LHCN-M2 (cell line): ENCODE data around the gene PDE3A. TPM values are rescaled to one million over a fixed set of nuclear protein-coding genes. Genes with fewer than 3 reads are reported as not detected.

Experiments used
- DNase-seq: peaks from one replicate; pipeline ENCODE4 v3.0.0-alpha.2; 2012; ENCODE audit warnings: low read depth
- total RNA-seq: library from RNA; depleted of rRNA; stranded (reverse); fragments of >200 nt; gene quantifications from 2 replicates; pipeline ENCODE4 v1.2.3, GENCODE V29; 2014

The PDE3A gene
- total RNA-seq, 1 experiment from 2014 or later = 0.06 TPM

DNA sequence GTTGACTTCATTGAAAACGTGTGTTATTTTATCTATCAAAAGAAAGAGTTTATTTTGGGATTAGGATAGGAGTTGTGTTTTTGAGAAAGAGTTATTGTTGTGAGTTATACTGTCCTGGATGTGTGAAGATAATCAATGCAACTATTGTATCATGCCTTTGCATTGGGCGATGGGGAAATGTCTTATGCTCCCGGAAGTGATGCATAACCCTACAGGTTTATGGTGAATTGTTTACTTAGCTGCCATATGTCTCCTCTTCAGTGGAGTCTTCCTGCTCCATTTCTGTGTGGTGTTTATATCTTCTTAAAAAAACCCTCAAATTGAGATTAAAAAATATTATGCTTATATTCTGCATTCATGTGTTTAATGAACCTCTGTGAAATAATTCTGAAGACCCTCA, 6.5 kb downstream of the PDE3A start:
- no peak for DNase-seq

DNA sequence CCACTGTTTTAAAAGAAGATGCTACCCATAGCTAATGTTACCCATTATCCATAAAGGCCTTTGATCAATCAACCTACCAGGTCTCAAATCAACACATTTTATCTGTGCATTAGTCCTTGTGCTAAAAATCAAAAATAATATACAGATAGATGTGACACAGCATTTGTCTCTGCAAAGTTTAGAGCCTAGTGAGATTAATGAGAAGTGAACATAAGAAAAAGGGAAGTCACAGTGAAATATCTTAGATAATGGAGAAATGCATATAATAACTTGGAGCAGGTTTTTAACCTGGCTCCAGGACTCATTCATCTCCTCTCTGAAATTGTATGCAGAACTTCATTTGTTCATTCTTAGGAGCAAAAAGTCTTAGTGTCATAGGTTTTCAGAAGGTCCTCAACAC, 7.2 kb downstream of the PDE3A start:
- no peak for DNase-seq

DNA sequence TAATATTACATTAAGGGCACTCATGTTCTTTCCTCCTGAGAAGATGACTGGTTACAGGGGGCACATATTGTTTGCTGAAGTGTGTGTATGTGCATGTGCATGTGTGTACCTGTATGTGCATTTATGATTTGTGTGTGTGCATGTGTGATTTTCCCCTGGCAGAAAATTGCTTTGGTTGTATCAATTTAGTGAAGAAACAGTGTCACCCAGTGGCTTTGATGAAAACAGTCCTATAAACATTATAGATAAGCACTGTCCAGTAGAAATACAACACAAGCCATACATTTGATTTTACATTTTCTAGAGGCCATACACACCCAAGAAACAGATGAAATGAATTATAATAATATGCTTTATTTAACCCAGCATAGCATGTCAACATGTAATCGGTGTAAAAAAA, 8.6 kb downstream of the PDE3A start:
- peak; percentile 17 for DNase-seq

- no peak for DNase-seq
These were observed 9.4 kb downstream of the PDE3A start for GRCh38 chr12:20377750-20378149.

- no peak for DNase-seq
These were observed 13.8 kb downstream of the PDE3A start for GRCh38 chr12:20382117-20382516.

- DNase-seq = no peak
These were observed 15.3 kb downstream of the PDE3A start for GRCh38 chr12:20383612-20384011.

- peak; percentile 1 for DNase-seq
These were observed 16.5 kb downstream of the PDE3A start for GRCh38 chr12:20384836-20385235.

DNA sequence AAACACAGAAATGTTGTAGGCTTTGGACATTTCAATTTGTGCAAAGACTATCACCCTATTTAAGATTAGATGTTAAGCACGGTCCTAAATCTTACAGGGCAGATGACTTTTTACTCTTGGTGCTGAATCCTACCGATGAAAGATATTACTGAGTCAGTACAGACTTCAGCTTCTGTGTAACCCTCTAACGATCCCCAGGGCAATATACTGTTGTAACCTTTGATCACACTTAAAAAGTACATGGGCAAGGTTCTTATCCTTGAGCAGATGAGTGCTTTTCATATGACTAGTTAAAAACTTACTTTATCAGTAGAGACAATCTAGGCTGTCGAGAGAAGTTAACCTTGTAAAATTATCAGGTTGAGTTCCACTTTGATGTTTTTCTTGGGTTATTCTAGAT, 22.5 kb downstream of the PDE3A start:
- no peak for DNase-seq

DNA sequence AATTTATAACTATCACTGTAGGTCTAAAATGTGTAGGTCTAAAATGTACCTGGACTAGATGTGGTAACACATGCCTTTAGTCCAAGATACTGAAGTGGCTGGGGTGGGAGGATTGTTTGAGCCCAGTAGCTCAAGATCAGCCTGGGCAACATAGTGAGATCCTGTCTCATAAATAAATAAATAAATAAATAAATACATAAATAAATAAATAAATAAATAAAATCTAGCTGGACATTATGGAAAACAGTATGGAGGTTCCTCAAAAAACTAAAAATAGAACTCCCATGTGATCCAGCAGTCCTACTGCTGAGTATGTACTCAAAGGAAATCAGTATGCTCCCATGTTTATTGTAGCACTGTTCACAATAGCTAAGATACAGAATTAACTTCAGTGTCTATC, 24.0 kb downstream of the PDE3A start:
- no peak for DNase-seq

DNA sequence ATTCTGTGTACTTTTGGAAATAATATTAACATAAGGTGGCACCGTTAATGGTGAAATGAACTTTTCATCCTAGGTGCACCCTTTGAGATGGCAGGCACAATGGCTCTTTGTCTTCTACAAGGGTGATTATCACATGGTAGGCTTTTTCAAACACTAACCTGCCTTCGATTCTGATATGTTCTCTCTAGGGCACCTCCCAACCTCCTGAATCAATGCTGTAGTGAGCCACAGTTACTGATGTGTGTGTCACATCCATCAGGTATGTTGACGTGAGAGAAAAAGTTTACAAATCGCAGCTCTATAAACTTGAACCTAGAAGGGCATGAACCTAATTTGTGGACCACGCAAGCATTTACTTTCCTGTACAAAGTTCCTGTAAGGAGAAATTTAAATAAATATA, 25.4 kb downstream of the PDE3A start:
- no peak for DNase-seq

DNA sequence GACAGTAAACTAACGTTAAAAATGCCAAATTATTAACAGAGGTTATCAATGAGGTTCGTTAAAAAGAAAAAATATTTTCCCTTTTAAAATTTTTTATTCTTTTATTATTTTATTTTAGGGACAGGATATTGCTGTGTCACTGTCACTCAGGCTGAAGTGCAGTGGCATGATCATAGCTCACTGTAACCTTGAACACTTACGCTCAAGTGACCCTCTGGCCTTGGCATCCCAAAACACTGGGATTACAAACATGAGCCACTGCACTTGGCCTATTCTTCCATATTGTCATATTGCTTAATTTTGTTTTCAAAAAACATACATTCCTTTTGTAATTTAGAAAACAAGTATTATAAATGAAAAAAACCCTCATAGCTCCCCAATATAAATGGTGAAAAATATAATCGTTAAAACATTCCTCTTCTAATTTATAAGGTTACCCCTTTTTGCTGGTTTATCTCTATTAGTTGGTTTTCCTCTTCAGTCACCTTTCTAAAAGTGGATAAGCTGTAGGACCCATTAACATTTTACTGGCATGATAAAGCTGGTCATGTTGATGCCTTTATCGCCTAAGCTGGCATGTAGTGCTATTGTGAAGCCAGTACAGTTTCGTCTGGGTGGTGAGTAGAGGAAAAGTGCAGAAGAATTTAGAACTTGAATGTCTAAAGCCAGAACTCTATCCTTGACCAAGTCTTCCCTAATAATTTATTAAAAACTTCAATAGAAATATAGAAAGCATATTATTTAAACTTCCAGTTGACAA, 27.6 kb downstream of the PDE3A start:
- no peak for DNase-seq

DNA sequence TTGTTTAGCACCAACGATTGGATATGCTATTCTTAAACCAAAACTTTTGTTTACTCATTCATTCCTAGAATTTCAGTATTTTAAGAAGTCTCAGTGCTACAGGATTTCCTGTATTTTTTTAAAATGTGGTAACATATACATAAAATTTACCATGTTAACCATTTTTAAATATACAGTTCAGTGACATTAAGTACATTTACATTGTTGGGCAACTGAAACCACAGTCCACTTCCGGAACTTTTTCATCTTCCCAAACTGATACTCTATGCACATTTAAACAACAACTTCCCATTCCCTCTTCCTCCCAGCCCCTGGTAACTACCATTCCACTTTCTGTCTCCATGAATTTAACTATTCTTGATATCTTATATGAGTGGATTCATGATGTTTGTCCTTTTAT, 30.3 kb downstream of the PDE3A start:
- no peak for DNase-seq

GRCh38 chr12:20400003-20400402, 31.7 kb downstream of the PDE3A start:
- no peak for DNase-seq

DNA sequence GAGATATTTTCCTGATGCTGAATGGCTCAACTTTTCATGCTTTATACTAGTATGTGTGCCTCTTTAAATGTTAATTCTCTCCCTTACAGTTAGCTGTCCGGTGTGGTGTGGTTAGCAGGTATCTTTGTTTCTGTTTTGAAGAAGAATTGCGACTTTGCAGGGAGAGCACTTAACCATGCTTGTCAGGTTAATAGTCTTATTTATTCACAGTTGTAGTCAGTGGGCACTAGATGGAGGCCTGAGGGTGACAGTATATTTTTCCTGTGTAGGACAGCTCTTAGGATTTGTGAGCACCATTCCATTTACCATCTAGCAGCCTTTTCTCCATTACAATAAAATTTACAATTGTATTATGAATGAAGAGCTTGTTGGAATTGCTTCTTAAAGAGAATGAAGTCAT, 34.9 kb downstream of the PDE3A start:
- no peak for DNase-seq

DNA sequence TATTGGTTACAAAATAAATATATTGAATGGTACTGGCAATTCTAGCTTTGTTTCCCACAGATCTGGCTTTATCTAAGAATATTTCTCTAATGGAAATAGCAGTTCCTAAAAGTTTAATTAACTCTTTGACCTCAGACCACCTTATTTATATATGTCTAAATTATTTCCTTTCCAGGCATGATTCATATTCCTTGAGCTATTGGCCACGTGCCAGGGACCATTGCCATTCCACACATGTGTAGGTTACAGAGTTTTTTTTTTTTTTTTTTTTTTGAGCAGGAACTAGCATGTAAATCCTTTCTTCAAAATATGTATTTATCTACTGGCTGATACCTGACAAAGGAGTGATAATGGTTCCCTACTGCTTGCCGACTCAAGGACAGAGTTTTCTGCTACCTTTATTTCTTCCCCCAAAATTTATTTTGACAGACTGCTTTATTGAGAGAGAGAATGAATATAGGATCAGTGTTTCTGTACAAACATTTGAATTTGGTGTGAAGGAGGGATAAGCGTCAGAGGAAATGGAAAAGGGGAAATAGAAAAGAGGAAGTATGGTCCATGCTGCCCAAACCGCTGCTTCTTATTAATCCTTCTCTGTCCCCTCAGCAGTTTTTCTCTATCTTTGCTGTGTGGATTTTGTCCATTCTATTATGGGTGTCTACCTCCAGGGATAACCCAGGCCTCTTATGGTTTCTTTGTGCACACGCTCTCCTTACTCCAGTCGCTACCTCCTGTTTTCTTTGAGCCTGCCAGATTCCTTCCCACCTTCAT, 36.4 kb downstream of the PDE3A start:
- peak; percentile 1 for DNase-seq

- DNase-seq = no peak
These were observed 41.5 kb downstream of the PDE3A start for GRCh38 chr12:20409607-20410377.

- no peak for DNase-seq
These were observed 42.4 kb downstream of the PDE3A start for GRCh38 chr12:20410734-20411133.

GRCh38 chr12:20411345-20411744, 43.0 kb downstream of the PDE3A start:
- DNase-seq = no peak

DNA sequence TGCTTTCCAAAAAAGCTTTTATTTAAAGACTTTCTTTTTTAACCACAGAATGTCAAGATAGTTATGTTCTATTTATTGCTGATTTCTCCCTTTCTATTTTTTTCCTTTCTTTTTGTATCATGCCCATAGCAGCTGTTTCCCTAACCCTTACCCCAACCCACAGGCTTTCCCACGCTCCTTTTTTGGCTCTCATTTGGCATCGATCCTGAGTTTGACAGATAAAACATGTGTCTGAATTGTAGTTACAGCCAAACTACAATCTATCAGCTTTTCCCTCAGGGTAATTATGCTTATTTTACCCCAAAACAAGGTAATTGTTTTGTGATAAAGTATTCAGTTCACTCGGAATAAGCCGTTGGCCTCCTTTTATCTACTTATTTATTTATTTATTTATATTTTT, 46.7 kb downstream of the PDE3A start:
- DNase-seq = peak; percentile 70

GRCh38 chr12:20415641-20416040, 47.3 kb downstream of the PDE3A start:
- no peak for DNase-seq

GRCh38 chr12:20420557-20420956, 52.2 kb downstream of the PDE3A start:
- no peak for DNase-seq

DNA sequence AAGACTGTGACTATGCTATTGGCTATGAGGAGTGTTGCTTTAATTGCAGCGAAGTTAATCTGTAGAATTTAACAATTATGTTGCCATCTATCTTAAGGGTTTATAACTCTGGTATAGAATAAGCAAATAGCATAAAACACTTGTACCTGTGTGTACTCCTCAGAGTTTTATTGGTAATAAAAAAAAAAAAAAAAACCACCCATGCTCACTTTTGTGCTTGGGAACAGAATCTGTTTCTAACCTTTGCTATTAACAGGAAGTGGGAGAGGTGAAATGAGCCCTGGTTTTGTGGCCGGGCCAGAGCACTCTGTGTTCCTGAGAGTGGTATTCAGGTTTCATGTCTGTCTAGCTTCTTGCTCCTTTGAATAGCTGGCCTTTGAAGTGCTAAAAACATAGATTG, 53.1 kb downstream of the PDE3A start:
- no peak for DNase-seq
